DMS 273 treated with DMSO at 0.1 percent for 48 hours (cell line): Measurements from ENCODE around the gene SND1.
"Not testable (repeated sequence)": the region's sequence is repeated elsewhere in the genome, so short reads cannot be mapped to it uniquely, and the experiment has no call there.

ENCODE experiments used
- DNase-seq: peaks from one replicate; lab custom pipeline; 2025; lab: John Stamatoyannopoulos, UW

Gene SND1

DNA sequence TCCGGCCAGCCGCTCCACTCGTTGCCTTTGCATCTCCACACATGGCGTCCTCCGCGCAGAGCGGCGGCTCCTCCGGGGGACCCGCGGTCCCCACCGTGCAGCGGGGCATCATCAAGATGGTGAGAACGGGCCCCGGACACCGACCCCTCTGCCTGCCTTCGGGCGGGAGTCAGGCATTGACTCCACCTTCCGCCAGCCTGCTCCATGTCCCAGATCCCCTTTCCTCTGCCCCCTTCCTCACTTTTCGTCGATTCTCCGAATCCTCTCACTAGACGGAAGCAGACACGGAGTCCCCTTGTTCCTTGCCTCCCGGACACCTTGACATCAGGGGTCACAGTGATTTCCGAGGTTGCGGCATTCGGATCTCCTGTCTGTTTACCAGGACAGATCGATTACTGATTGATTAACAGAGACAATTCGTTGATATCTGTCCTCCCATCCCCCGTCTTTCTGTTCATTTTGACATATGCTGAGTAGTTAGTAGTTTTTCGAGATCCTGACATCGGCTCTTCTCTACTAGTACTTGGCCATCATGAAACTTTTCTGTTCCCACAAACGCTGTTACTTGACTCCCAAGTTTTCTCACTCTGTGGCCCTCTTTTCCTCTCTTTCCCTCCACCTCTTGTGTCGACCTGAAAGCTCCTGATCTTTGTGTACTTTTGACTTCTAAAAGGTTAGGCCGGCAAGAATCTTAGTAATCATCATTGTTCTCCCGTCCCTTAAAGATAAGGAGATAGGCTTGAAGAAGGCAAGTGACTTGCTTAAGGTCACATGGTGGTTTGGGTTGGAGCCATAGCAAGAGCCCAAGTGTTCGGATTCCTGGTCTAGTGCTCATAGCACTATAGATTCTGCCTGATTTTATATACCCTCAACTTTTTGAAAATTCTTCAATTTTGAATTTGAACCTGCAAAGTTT, 597 bp downstream of the SND1 start:
- DNase-seq: no peak

DNA sequence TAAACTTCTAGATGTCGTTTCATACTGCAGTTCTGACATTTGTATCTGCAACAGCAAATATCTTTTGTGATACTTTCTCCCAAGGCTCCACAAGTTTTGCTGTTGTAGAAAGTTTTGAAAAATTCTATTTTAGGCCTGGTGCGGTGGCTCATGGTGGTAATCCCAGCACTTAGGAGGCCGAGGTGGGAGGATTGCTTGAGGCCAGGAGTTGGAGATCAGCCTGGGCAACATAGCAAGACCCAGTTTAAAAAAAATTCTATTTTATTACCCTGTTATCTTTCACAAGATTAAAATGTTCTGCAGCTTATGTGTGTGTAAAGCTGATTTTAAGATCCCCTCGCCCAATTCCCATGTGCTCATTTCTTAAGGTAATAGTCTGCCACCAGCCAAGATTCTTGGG, 1.4 kb downstream of the SND1 start:
- DNase-seq: no peak

DNA sequence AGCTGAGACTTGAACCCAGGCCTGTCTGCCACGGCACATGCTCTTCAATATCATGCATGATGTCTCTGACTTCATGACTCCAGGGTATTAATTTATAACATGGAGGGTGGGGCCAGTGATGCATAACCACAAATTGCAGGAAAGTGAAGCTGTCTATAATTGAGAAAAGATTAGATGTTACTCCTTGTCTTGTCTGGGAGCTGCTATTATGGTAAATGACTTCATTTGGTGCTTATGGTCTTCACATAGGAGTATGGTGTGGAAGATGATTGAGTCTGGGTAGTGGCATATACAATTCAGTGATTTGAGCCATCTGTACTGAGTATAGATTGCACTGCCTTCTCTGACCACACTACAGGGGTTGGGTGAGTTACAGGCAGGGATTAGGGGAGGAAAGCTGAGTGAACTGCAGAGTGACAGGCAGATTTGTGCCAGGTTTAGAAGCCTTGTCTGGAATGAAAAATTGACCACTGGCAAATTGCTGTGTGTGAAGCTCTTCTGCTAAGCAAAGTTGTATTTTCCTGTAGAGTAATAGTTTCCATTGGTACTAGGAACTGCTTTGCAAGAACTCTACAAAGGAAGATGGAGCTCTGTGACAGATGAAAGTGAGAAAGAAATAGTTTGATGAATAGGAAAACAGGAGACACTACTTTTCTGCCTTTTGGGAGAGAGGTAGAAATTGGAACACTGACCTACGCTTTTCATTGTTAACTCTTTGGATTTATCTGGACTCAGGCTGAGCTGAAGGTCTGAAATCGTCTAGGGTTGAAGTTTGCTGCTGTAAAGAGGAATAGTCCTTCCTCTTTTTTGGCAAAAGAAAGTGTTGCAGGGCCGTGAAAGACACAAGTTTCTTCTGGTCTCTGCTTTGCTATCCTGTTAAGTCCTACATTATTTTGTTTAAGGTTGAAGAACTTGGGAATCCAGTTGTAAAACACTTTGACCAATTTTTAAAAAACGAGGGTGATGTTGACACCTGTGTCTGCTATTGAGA, 2.7 kb downstream of the SND1 start:
- DNase-seq: no peak

DNA sequence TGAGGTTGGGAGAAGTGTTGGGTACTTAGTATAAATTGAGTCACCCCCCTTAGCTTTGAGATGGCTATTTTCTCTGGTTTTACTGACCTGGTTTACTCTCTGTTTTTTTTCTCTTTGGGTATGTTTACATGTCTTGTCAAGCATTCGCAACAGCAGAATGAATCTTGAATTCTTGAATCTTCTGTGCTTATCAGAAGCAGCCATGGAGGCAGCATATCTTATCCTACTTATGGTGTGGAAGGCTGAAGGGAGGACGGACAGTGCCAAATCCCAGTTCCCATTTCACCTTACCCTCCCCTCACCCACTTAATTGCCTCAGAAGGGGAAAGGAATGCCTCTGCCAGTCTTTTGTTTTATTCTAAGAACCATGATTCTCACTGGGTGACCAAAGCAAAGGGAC, 3.7 kb downstream of the SND1 start:
- no peak for DNase-seq

DNA sequence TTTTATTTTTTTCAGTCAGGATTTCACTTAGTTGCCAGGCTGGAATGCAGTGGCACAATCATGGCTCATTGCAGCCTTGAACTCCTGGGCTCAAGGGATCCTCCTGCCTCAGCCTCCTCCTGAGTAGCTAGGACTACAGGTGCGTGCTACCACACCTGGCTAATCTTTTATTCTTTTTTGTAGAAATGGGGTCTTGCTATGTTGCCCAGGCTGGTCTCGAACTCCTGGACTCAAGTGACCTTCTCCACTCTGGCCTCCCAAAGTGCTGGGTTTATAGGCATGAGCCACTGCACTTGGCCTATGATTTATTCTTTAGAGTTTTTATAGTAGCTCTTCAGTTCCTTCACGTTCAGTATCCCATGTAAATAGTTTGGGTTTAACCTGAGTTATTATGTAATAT, 5.5 kb downstream of the SND1 start:
- DNase-seq: no peak

DNA sequence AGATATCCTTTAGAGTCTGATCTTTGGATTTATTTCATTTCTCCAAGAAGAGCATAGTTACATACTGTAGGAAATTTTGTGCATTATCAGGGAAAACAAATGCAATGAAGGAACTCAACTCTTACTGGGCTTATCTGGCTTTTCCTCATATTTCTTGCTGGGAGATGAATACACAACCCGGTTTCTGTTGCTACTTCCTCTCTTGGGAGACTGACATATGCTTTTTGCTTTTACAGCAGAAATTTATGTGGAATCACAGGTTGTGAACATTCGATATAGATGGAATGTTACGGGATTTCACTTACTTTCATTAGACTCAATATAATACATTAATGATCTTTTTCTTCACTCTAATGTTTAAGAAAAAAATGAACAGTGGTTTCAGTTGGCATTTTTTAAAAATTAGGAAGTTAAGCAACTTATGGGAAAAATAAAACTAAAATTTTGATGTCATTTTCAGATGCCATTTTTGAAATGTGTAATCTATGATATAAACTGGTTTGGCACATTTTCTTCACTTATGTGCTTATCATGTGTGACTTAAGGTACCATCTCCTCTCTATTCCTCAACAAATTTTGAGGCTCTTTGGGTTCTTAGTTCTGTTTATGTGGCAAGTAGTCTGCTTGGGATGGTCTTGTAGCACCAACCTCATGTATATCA, 7.1 kb downstream of the SND1 start:
- DNase-seq: no peak

DNA sequence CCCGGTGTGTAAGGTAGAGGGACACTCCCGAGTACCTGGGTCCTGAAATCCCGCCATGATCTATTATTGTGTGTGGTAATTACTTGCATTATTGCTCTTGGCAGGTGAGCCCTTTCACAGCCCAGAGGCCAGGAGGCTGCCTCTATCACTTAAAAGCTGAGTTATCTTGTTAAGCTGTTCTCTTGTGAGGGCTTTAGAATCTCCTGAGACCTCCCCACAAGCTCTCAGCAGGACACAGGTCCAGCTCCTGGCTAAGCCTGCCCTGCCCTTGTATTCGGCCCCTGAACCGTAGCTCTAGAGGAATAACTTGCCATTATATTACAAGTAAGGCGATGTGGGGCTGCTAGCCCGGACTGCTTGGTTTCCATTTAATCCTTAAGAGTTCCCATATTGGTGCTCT, 13.9 kb downstream of the SND1 start:
- DNase-seq: no peak

DNA sequence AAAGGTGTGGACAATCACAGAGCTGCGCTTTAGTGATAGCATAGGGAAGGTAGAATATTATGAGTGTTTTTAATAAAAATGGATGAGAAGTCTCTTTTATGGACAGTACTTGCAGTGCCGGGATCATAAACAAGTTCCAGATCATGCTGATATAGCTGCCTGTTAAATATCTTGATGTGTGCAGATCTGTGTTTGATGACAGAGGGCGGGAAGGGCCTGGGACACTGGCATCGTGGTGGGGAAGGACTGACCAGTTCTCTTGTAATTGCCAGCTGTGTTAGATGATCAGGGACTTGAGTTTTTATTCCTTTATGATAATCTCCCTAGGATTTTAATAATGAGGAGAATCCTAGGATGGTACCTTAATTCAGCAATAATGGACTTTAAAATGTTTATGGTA, 14.6 kb downstream of the SND1 start:
- no peak for DNase-seq

DNA sequence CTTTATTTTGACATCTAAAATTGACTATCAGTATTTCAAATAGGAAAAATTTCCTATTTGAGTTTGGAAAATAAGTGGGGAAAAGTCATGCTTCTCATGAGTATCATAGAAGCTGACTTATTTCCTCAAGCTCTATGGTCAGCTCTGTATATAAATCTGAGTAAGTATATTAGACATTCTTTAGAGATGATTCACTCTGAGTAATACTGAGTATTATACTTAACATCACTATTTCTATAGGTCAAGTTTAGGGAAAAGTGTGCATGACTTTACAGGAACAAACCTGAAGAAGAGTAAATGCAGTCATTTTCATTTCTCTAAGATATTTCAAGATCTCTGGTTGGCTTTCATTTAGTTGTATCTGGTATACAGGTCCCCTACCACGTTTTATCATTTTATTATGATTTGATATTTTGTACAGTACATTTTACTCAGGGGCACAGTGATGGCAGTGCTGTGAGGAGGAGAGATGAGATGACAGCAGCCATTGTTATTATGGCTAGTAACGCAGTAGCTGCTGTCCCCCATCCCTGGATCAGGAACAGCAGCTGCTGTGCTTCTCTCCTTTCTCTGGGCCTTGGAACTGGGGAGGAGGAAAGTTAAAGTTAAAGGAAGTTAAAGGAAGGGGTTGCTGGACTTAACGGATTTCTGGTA, 15.2 kb downstream of the SND1 start:
- no peak for DNase-seq

DNA sequence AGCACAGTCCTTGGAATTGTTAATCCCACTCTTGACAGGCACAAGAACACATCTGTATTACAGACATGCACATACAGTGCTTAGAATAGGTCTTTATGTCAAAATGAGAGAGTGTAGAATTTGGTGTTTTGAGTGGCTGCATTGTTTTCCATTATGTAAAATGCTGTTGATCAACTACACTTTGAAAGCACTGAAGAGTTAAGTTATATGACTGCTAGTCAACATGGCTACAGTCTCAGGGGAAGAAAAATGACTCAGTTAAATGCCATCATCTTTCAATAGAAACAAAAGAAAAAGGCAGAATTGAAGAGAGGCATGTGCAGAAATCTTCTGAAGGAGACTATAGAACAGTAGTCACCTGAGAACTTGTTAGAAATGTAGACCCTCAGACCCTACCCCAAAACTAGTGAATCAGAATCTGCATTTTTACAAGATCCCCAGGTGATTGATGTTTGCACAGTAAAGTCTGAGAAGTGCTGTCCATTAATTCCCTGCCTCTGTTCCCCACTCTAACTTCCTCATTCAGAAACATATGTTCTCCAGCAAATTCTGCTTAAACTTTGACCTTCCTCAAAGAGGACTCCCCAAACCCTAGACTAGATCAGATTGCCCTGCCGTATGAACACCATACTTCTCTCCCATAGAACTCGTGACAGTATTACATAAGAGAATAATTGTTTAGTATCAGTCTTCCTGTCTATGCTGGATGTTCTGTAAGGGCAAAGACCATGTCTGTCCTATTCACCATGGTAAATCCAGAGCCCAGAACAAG, 16.0 kb downstream of the SND1 start:
- DNase-seq: no peak

DNA sequence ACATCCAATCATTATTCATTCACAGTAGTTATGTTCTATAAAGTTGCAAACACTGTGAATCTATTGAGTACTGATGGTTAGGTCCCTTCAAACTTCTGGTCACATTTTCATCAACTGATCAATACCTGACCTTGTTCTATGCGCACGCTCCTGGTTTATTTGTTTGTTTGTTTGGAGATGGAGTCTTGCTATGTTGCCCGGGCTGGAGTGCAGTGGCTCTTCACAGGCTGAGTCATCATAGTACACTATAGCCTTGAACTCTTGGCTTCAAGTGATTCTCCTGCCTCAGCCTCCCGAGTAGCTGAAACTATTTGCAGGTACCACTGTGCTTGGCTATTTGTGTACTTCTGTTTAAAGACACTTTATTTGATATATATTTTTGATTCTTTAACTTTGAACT, 19.3 kb downstream of the SND1 start:
- DNase-seq: no peak

DNA sequence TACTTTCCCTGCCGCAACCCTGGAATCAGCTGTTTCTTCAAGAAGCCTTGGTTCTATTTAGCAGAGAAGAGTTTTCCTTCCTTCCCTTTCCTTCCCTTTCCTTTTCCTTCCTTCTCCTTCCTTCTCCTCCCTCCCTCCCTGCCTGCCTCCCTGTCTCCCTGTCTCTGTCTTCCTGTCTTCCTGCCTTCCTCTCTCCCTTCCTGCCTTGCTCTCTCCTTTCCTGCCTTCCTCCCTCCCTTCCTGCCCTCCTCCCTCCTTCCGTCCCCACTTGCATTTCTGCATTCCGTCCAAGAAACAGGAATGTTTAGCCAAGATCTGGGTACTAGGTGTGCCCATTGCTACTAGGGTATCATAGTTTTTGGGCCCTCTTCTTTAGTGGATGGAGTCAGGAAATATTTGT, 21.9 kb downstream of the SND1 start:
- DNase-seq: no peak

DNA sequence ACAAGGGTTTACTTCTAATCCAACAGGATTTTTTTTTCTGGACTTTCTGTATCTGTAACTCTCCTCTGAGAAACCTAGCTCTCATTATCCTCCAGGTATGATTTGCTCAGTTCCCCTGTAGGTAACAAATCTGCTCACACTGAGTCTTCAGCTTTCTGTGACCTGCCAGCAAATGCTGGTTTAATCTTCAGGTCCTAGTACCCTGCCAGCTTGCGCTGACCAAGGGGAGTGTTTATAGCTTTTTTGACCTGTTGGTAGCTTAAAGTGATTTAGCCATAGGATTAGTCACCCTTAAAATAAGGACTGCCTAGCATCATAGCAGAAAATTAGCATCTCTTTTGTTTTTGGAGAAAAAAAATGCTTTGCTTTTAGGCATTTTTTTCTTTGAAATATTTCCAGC, 22.4 kb downstream of the SND1 start:
- no peak for DNase-seq

DNA sequence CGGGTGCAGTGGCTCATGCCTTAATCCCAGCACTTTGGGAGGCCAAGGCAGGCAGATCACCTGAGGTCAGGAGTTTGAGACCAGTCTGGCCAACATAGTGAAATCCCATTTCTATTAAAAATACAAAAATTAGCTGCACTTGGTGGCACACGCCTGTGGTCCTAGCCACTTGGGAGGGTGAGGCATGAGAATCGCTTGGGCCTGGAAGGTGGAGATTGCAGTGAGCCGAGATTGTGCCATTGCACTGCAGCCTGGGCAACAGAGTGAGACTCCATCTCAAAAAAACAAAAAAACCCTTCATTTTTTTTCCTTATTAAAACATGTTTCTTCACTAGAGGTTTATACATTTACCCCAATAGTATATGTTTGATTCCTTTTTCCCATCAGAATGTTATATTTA, 22.9 kb downstream of the SND1 start:
- DNase-seq: not testable (repeated sequence)

DNA sequence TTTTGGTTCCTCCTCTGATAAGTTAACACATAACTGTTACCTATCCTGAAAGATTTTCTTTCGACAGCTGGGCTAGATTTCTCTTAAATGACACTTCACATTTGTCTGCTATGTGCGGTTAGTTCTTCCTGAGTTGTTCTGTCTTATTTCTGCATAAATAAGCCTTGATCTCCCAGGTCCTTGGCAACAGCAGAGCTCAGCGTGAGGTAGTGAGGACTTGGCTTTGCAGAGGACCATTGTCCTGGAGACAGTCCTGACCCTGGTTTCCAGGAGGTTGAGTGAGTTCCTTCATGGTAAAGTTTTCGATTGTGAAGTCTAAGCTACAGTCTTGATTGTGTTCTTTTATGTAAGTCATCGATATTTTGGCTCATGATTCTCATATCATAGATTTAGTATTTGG, 23.7 kb downstream of the SND1 start:
- DNase-seq: no peak

DNA sequence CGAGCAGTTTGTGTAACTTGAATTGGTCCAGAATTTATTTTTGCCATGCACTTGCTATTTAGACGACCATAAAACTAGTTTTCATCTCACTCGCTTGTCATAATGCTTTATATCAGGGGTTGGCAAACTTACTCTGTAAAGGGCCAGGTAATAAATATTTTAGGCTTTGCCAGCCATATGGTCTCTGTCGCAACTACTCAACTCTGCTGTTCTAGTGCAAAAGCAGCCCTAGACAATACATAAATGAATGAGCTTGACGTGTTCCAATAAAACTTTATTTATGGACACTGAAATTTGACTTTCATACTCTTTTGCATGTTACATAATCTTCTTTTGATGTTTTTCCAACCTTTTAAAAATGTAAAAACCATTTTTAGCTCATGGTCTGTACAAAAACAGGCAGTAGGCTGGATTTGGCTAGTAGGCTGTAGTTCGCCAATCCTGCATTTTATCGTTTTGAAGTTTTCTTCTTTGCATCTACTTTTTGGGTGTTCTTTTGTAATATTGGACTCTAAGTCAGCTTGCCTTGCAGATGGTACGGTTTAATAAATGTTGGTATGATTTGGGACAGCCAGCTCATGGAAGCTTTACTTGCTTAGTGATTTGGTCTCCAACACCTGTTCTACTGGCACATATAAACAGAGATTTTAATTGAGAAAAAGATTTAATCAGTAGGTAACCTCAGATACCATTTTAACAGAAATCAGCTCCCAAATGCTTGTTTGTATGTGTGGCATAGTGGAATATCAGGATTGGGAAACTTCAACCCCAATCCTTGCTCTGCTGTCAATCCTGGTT, 25.6 kb downstream of the SND1 start:
- no peak for DNase-seq

DNA sequence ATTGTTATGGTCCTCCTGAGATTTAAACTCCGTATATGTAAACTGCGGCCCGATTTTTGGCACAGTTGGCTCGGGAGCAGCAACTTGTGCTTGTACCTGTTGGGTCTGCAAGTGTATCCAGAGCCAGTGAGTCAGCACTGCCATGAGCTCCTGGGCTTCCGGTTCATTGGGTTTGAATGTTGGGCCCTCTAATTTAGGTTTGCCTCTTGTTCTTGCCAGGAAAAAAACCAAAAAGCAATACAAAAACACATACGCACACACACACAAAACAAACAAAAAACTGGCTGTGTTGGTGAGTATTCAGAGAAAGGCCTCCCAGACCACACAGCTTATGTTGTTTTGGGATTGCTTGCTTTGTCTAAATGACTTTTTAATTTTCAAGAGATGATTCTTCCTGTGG, 26.3 kb downstream of the SND1 start:
- no peak for DNase-seq

DNA sequence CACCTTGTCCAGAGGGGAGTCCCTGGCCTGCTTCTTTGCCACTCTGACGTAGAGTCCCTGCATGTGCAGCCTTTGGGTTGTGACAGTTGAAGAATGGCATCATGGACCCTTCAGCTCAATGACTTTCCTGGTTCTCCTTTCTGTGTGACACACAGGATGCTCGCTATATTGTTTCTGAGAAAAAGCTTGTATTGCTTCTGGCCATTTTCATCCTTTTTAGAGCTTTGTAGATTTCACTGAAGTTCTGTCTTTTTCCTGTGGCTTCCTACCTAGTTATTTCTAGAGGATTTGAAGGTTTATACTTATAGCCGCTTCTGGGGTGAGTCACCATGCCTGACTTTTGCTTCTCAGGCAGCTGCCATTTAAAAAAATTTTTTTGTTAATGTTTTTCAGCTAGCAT, 27.0 kb downstream of the SND1 start:
- no peak for DNase-seq

DNA sequence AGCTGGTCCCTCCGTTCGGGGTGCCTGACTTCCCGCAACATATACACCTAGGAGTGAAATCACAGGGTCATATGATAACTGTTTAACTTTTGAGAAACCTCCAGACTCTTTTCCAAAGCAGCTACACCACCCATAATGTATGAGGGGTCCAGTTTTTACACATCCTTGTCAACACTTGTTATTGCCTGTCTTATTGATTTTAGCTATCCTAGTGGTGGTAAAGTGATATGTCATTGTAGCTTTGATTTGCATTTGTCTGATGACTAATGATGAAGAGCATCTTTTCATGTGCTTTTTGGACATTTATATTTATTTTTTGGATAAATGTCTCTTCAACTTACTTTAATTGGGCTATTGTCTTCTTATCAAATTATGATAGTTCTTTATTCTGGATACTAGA, 29.0 kb downstream of the SND1 start:
- no peak for DNase-seq

DNA sequence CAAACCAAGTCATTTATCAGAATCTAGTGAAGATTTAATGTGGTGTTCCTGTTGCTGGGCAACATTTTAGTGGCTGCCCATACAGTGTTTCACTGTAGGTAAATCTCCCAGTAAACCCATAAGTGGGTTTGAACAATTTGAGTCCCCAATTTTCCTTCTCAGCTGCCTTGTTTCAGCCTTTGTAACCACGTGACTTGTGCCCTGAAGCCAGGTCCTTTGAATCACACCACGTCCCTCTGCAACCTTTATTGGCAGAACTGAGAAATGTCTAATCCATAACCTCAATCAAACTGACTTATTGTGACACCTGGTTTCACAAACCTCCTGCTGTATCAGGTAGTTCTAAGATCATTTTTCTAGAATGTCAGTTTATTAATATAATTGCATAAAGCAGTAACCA, 30.1 kb downstream of the SND1 start:
- no peak for DNase-seq
